ENCODE data around the gene ITGA11. TPM values are rescaled to one million over a fixed set of nuclear protein-coding genes. Genes with fewer than 3 reads are reported as not detected.

The ITGA11 gene
- polyA plus RNA-seq, 1 donor, result 2.3 TPM

DNA sequence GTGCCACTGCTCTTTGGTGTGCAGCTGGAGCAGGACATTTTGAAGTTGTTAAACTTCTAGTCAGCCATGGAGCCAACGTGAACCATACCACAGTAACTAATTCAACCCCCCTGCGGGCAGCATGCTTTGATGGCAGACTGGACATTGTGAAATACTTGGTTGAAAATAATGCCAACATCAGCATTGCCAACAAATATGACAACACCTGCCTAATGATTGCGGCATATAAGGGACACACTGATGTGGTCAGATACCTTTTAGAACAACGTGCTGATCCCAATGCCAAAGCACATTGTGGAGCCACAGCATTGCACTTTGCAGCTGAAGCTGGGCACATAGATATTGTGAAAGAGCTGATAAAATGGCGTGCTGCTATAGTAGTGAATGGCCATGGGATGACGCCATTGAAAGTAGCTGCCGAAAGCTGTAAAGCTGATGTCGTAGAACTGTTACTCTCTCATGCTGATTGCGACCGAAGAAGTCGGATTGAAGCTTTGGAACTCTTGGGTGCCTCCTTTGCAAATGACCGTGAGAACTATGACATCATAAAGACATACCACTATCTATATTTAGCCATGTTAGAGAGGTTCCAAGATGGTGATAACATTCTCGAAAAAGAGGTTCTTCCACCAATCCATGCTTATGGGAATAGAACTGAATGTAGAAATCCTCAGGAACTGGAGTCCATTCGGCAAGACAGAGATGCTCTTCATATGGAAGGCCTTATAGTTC lies 142.2 kb downstream of the ITGA11 start:
- no peak for DNase-seq

DNA sequence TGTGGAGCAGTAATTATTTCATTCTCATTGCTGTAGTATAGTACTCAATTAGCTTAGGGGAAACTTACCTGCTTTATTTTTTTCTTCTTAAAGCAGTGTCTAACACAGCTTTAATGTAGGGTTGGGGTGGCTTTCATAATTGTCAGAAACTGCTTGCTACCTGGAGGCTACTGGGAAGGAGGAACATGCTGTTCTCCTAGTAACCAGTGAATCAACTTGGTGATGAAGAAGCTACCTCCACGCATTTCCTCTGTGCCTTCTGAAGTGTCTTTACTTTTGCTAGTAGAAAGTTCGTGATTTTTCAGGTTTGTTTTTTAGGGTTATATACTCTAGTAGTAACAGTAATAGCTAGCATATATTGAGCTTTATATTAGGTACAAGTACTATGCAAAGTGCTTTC lies 142.9 kb downstream of the ITGA11 start:
- no peak for DNase-seq

DNA sequence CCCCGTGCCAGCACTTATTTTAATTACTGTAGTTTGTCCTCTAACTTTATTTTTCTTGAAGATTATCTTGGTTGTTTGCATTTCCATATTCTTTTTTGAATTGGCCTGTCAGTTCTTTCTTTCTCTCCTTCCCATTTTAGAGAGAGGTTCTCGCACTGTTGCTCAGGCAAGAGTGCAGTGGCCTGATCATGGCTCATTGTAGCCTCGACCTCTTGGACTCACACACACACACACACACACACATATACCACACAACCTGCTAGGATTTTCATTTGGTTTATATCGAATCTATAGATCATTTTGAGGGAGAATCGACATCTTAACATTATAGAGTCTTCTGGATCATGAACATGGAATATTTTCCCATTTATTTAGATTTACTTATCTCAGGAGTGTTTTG lies 145.7 kb downstream of the ITGA11 start:
- DNase-seq, result no peak

DNA sequence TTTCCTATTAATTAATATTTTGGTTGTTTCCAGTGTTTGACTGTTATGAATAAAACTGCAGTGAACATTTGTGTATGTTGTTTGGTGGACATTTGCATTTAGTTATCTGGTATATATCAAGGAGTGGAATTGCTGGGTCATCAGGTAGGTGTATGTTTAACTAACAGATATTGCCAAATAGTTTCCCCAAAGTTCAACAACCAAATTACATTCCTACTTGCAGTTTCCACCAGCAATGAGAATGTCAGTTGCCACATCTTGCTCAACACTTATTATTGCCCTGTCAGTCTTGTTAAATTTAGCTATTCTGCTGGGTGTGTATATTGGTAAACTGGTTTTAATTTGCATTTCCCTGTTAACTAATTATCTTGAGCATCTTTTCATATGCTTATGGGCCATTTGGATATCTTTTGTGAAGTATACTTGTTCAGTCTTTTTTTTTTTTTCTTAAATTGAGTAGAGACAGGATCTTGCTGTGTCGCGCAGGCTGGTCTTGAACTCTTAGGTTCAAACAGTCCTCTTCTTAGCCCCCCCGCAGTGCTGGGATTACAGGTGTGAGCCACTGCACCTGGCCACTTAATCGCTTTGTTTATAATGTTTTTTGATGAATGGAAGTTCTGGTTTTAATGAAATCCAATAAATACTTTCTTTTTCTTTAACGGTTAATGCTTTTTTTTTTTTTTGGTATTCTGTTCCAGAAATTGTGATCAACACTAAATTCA lies 146.5 kb downstream of the ITGA11 start:
- no peak for DNase-seq

DNA sequence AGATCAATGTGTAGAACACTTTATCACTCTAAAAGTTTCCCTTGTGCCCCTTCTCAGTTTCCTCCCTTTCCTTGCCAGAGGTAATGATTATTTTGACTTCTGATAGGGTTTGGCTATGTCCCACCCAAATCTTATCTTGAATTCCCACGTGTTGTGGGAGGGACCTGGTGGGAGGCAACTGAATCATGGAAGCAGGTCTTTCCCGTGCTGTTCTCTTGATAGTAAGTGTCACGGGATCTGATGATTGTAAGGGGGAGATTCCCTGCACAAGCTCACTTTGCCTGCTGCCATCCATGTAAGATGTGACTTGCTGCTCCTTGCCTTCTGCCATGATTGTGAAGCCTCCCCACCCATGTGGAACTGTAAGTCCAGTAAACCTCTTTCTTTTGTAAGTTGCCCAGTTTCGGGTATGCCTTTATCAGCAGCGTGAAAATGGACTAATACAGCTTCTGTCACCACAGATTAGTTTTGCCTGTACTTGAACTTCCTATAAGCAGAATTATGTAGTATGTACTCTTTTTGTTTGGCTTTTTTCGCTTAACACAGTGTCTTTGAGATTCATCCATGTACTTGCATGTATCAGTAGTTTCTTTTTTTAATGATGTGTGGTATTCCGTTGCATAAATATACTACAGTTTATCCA lies 147.2 kb downstream of the ITGA11 start:
- no peak for DNase-seq

DNA sequence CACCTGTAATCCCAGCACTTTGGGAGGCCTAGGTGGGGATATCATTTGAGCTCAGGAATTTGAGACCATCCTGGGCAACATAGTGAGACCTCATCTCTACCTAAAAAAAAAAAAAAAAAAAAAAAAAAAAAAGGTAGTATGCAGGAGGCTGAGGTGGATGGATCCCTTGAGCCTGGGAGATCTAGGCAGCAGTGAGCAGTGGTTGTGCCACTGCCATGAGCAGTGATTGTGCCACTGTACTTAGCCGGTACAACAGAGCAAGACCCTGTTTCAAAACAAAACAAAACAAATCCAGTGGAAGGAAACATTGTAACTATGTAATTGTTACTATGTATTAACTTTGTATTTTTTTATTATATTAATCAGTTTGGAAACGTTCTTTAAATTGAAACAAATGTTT lies 148.6 kb downstream of the ITGA11 start:
- DNase-seq, result no peak

DNA sequence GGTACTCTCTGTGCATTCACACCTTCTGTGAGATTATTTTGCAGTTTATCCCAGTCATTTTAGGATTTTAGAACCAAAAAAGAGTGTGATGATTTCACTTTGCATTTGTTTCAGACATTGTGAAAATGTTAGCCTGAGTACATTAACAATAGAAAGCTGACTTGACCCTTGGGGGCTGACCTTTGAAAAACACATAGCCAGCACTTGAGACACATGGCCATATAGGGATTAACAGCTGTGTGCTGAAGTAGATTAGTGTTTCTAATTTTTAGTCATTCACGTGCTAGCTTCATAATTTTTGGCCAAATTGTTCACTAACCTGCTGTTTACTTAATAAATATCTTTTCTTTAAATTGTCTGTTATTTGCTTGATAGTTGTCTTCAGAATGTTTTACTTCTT lies 151.0 kb downstream of the ITGA11 start:
- no peak for DNase-seq

DNA sequence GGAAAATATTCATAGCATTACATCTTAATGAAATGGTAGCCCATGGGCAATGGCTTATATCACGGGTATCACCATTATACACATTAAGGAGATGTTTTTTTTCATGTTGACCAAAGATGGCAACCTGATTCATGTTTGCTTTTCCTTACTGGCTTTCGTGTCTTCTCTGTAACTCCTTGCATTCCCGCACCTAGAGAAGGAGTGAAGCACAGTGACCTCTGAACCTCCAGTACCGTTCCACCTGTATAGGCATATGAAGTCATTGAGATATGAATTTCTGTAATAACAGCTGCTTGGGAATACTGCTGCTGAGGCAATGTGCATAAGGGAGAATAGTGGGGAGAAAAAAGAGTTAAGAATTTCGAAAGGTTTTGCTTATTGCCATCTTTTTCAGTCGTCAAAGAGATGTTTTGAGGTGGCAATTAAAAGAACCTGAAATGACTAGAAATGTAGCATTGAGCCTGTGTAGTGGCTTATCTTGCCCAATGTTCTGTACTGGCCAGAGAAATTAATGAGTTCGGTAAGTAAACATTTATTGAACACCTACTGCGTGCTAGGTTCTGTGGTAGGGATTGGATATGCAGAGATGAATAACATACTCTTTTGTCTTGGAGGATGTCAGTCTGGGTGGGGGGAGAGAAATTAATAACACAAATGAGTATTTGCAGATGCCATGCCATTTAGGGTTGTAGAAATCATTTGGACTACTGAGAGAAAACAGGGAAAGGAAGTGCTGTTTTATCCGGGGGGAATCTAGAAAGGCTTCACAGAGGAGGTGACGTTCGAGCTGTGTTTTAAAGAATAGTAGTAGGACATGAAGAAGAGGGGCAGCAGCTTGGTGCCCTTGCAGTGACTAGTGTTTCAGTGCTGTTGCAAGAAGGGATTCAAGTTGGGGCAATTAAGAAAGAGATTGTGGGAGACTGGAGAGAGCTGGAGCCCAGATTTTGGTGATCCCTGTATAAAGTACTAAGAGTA lies 151.9 kb downstream of the ITGA11 start:
- DNase-seq, result no peak

DNA sequence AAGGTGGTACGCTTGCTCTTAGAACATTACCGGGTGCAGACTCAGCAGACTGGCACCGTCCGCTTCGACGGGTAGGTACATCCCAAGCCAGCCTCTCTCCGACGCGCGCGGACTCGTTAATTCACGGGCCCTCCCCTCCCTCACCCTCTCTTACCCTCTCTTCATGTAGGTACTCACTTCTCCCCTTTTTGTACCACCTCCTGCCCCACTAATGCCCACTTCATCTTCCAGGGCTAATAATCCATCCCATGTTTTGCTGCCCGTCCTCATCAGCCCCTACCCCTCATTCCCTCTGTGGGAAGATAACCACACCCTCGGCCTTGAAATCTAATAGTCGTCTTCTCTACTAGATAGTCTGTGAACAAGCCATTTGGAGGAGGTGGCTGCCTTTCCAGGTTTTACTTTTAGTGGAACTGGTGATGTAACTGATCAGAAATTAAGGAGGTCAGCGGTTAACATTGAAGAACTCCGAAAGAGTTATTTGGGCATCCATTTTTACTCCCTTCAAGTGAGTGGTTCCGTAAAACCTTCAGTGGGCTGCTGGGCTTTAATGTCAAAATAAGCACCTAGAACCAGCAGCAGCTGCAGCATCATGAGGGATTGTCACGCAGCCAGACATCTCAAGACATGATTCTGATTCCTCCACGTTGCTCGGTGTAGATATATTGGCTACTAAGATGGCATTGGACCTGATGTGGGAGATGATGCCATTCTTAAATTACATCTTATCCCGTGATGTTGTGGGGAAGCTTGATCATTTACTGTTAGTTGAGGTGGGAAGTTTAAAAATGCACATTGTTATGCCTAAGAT lies 153.2 kb downstream of the ITGA11 start:
- no peak for DNase-seq

DNA sequence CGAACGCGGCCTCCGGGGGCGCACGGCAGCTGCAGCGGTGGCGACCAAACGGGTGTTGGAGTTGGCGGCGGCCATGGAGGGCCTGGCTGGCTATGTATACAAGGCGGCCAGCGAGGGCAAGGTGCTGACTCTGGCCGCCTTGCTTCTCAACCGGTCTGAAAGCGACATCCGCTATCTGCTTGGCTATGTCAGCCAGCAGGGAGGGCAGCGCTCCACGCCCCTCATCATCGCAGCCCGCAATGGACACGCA lies 153.7 kb downstream of the ITGA11 start:
- no peak for DNase-seq

DNA sequence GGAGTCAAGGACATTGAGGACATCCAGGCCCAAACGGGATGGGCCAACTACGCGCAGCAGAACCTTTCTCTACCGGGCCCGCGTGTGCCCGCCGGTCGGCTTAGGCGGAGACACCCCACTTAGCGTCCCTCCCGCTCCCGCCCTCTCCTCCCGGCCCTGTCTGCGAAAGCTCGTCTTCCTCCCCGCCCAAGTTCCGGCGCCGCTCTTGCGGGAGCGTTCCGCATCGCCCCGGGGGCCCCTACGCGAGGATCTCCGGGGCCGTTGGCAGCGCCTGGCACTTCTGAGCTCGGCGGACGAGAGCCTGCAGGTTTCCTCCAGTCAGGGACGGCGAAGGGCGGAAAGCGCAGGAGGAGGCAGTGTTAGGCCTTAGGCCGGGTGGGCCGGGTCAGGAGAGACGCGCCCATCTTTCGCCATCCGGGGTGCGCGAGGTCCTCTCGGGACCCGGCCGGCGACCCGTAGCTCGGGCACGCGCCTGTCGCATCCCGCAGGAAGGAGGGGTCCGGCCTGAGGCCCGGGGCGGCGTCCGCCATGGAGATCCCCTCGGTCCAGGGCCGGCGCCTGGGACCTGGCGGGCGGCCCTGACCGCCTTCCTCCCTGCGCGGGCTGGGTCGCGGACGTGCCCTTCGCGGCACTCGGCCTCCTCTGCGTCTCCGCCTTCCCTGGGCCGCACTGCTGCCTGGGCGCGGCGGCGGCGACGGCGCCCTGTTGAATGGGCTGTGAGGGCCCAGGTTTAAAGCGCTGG lies 154.2 kb downstream of the ITGA11 start, which contains the start of gene FEM1B:
Gene FEM1B, plus strand, starts transcription at position 143 of the 742 bp plus-strand sequence. CDS start 673 bp downstream, outside the sequence.
- peak; percentile 94 for DNase-seq

DNA sequence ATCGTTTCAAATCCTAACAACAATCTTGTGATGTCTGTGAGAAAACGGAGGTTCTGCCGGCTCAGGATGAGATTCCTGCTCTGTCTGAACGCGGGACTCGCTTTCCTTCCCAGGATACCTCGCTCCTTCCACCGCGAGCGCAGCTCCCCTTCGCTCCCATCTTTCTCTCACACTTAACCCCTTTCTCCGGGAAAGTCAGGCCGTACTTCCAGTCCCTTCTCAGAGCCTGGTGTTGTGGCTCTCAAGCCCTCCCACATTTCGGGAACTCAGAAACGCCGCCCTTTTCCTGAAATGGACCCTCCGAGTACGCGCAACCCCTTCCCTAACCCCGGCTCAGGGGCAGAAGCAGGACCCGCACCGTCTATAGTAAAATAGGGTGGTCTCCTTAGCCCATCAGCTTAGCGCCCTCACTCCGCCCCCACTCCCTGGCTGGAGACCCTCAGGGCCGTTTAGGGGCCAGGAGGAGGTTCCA lies 154.8 kb downstream of the ITGA11 start:
- peak; percentile 82 for DNase-seq

DNA sequence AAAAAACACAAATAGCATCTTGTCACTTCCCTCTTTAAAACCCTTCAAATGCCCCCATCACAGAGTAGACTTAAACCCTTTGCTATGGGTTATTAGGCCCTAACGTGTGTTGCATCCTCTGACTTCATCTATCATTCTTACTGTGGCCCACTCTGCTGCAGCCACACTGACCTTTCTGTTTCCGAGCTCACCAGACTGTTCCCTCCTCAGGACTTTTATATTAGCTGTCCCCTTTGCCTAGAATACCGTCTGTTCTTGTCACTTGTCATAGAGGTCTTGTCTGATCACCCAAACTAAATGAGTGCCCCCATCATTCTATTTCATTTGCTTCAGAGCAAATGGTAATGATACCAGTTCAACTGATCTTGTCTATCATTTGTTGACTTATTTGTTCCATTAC lies 155.3 kb downstream of the ITGA11 start:
- no peak for DNase-seq

DNA sequence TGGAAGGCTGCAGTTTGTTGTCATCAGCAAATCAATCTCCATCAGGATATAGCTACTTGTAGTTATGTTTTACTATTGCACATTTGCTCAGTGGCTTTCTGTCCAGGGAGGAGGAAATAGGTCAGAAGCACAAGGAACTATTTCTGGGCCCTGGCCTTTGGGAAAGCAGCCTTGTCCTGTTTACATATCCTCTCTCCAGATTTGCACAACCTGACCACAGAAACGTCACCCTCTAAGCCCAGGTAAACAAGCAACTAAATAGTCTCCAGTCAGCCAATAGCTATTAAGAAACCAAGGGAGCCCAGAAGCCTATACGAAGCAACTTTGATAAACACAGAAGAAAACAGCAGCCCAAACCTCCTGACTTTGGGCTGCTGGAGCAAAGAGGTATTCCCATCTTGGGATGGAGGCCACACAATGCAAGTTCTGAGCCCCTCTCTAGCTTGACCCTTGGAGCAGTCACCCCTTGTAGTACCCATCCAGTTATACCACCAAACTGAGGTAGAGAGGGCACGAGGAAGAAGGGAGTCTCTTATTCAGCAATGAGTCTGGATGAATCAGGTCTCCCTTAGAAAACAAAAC lies 156.7 kb downstream of the ITGA11 start:
- no peak for DNase-seq

DNA sequence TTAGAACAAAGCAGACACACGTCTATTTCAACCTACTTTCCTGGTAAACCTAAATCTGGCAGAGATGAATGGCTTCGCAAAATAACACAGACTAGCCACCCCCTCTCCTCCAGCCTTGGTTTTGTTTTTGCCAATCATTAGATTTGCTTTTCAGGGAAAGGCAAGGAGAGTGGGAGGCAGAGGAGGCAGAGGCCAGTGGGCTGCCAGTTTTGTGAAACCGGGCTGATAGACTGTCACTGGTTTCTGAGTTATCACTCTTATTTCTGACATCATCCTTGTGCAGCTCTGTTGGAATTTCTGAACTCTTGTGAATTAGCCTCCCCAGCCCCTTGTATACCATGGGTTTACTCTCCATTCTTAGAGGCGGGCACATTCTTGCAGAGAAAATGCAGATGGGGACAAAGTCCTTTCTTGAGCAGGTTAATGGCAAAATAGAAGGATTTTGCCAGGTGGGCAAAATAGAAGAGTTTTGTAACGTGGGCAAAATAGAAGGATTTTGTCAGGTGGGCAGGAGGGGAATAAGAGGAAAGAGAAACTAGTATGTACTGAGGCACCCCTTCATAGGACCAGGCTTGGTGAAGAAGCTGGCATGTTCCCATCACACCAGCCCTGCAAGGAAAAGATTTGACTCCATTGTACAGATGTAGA lies 157.6 kb downstream of the ITGA11 start:
- no peak for DNase-seq

DNA sequence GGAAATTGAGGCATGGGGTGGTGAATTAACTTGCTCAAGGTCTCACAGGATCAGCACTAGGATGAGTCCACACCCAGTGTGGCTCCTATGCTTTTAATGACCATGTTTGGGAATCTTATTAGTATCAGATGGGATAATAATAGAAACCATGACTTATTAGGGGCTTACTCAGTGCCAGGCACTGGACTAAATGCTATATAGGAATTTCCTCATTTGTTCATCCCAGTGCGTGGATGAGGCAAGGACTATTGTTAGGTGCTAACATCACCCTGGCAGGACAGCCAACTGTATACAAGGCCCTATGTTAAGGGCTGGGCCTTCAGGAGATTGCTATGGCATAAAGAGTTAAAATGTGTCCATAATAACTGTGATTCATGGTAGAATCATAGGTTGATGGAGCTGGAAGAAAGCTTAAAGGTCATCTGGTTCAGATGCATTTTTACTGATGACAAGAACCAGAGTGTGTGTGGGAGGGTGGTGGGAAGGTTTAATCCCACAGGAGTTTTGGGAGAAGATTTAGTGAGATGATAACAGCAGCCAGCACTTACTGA lies 159.2 kb downstream of the ITGA11 start:
- DNase-seq, result no peak

DNA sequence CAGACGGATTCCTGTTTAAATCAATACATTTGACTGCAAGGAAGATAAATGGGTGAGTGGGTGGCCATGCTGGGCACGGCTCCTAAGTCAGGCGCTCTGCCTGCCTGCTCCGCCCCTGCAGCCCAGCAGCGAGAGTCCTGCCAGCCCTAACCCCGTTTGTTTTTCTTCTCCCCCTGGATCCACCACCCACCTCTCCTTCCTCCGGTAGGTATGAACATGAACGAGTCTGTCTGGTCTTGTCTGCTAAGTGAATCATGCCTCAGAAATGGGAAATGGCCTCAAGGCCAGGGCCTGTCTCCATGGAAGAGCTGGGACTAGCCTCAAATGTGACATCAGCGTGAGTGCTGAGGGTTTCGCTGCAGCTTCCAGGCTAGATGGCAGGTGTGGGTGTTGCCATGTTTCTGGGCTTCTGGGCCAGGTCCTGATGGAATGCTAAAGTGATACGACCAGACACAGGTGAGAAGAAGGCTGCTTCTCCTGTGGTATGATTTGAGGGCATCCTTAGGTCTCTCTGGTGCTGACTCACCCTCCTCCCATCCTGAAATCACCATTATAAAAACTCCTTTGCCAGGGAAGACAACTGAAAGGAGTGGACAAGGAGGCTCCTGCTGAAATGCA lies 160.0 kb downstream of the ITGA11 start:
- no peak for DNase-seq

DNA sequence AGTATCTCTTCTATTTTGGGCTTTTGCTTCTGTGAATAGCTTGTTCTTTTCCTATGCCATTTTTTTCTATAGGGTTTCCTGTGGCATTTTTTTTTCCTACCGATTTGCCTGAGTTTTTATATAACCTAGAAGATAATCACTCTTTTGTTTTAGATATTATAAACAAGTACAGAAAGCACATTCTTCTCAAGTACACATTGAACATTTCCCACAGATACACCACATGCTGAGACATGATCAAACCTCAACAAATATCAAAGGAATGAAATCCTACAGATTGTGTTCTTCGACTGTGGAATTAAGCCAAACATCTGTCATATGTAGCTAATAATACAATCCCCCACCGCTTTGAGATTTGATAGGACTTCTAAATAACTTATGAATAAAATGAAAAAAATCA lies 163.6 kb downstream of the ITGA11 start:
- DNase-seq, result no peak

DNA sequence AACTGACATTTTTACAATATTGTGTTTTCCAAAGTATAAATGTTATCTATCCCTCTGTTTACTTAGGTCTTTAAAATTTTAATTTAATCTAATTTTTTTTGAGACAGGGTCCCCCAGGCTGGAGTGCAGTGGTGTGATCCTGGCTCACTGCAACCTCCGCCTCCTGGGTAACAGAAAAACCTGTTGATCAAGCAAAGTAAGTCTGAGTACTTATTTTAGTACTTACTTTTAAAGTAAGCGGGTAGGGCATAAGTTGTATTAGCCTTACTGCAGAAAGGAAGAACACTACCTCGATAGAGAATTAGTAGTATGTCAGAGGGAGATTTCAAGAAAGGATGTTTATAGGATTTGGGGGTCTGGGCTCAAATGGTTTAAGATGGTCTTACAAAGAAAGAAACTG lies 166.3 kb downstream of the ITGA11 start:
- DNase-seq, result no peak

Measured in hindlimb muscle (tissue), 1 donor.